BJ (cell line): ENCODE results near the gene COA1. TPM values are rescaled to one million over a fixed set of nuclear protein-coding genes. Genes with fewer than 3 reads are reported as not detected.

Experiments
- CTCF ChIA-PET: fragments of 350-600 bp; formaldehyde crosslinking; extraction: SDS; loops from one replicate; lab custom pipeline; 2021; ENCODE audit warnings: antibody characterized with exemption, inconsistent platforms; lab: Yijun Ruan, JAX
- POLR2A ChIA-PET: fragments of 300-600 bp; sonication (Branson Sonifier 250); formaldehyde crosslinking; extraction: SDS; loops from one replicate; lab custom pipeline; 2021; ENCODE audit warnings: antibody characterized with exemption; lab: Charles Lee
- DNase-seq: peaks from one replicate; pipeline ENCODE4 v3.0.0-alpha.2; 2011; ENCODE audit warnings: low read depth
- H3K27me3 ChIP-seq: 2 replicates; pipeline ENCODE4 v1.6.0; 2011; ENCODE audit warnings: low read length; ENCODE audit not compliant: control insufficient read depth, insufficient read depth
- H3K36me3 ChIP-seq: 2 replicates; pipeline ENCODE4 v1.5.1; 2011; ENCODE audit warnings: low read length; ENCODE audit not compliant: control insufficient read depth, insufficient read depth
- H3K4me3 ChIP-seq: 2 replicates; pipeline ENCODE4 v1.5.1; 2011; ENCODE audit warnings: low read depth, mild to moderate bottlenecking, control low read depth, low read length
- polyA plus RNA-seq: library from polyadenylated mRNA; depleted of rRNA; stranded (reverse); fragments of >200 nt; gene quantifications from 2 replicates; pipeline ENCODE4 v1.2.3, GENCODE V29; 2011
- TF ChIP-seq, protein P1 (sequence below): IDR thresholded peaks from 2 replicates; pipeline ENCODE4 v1.5.1; 2011; ENCODE audit warnings: low read depth, mild to moderate bottlenecking, control low read depth, inconsistent platforms, low read length, moderate library complexity; ENCODE audit not compliant: insufficient read depth

The COA1 gene
- polyA plus RNA-seq, 1 experiment = 20.2 TPM

DNA sequence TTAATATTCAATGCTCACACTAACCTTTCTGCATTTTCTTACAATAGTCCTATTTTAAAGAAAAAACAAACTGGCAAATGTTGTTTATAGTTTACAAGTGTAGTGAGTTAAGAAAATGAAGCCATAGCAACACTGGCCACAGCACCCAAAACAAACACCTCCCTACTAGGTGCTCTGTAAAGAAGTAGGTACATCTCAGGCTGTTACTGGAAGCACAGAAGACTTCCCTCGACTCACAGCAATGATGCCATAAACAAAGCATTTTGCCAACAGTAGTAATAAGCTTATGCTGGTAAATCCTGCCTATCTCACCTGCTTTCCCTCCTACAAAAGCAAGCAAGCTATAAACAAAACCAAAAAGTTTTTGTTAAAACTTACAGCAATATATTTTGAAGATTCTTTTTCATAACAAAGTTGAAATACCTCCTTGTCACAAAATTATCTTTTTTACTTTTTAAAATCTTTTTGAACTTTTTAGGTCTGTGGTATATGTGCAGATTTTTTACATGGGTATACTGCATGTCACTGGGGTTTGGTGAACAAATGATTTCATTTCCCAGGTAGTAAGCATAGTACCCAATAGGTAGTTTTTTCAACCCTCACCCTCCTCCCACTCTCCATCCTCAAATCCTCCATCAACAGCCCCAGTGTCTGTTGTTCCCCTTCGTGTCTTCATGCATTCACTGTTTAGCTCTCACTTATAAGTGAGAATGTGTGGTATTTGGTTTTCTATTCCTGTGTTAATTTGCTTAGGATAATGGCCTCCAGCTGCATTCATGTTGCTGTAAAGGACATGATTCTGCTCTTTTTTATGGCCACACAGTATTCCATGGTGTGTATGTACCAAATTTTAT lies 28.4 kb downstream of the COA1 start:
- ChIA-PET POLR2A (no interaction called here), CTCF (interaction anchor here (0.7 to 6.8 kb wide), 20 partner anchors 12 to 261 kb away, joined by 3 to 346 read pairs (median 8); partner anchors contain the start of gene STK17A)
- no peaks in the 10 kb centered on the region for H3K27me3 ChIP-seq
- DNase-seq = no peak
- H3K4me3 ChIP-seq = no peak overlapping the region
- no peaks in the 10 kb centered on the region for H3K36me3 ChIP-seq
- TF ChIP-seq, protein P1, sequence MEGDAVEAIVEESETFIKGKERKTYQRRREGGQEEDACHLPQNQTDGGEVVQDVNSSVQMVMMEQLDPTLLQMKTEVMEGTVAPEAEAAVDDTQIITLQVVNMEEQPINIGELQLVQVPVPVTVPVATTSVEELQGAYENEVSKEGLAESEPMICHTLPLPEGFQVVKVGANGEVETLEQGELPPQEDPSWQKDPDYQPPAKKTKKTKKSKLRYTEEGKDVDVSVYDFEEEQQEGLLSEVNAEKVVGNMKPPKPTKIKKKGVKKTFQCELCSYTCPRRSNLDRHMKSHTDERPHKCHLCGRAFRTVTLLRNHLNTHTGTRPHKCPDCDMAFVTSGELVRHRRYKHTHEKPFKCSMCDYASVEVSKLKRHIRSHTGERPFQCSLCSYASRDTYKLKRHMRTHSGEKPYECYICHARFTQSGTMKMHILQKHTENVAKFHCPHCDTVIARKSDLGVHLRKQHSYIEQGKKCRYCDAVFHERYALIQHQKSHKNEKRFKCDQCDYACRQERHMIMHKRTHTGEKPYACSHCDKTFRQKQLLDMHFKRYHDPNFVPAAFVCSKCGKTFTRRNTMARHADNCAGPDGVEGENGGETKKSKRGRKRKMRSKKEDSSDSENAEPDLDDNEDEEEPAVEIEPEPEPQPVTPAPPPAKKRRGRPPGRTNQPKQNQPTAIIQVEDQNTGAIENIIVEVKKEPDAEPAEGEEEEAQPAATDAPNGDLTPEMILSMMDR = no peak

GRCh38 chr7:43700059-43700501 lies 29.2 kb downstream of the COA1 start:
- TF ChIP-seq, protein P1 = peak; percentile 58
- DNase-seq = no peak
- POLR2A ChIA-PET = interaction anchor here (1.4 kb wide), 1 partner anchor 117 kb away, joined by 13 read pairs; the partner anchor contains the start of gene STK17A
- CTCF ChIA-PET = interaction anchor here (0.5 to 6.8 kb wide), 27 partner anchors 11 to 733 kb away, joined by 3 to 346 read pairs (median 4); partner anchors contain the start of gene STK17A
- H3K36me3 ChIP-seq = no peaks in the 10 kb centered on the region
- no peak overlapping the region for H3K4me3 ChIP-seq
- no peaks in the 10 kb centered on the region for H3K27me3 ChIP-seq

GRCh38 chr7:43698460-43699255 lies 30.7 kb downstream of the COA1 start:
- POLR2A ChIA-PET = interaction anchor here (1.0 to 1.4 kb wide), 2 partner anchors 114 to 116 kb away, joined by 6 to 13 read pairs; partner anchors contain the start of gene STK17A
- TF ChIP-seq, protein P1 = no peak
- CTCF ChIA-PET = interaction anchor here (1.0 to 6.8 kb wide), 15 partner anchors 10 to 141 kb away, joined by 3 to 346 read pairs (median 9); partner anchors contain the start of gene STK17A
- Histone ChIP-seq H3K36me3 (no peaks in the 10 kb centered on the region), H3K27me3 (no peaks in the 10 kb centered on the region), H3K4me3 (no peak overlapping the region)
- no peak for DNase-seq

GRCh38 chr7:43697690-43698089 lies 31.6 kb downstream of the COA1 start:
- ChIA-PET CTCF (interaction anchor here (0.6 to 6.8 kb wide), 7 partner anchors 10 to 142 kb away, joined by 3 to 346 read pairs (median 4); partner anchors contain the start of gene STK17A), POLR2A (interaction anchor here (1.0 kb wide), 1 partner anchor 113 kb away, joined by 6 read pairs; no protein-coding TSS in a partner anchor)
- no peak for DNase-seq
- Histone ChIP-seq H3K36me3 (no peaks in the 10 kb centered on the region), H3K4me3 (no peak overlapping the region), H3K27me3 (no peaks in the 10 kb centered on the region)
- TF ChIP-seq, protein P1 = no peak
